ENCODE data around the gene KRTAP7-1.

DNA sequence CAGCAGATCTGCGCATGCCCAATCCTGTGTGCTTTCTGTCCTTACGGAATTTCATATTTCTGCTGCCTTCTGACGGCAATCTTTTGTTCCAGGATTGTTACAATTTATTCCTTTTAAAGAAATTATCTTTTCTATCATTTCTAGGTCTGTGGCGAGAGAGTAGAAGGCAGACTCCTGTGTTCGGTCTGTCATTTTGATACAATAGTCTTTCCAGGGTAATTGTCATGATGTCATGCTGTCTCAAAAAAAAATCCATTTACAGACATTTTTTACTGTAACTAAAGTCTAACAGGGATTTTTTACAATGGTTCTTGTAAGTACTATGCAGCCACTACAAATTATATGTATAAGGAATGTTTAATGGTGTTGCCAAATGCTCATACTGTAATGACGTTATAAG, 9.0 kb upstream of the KRTAP7-1 start:
- TF ChIP-seq, protein P1, sequence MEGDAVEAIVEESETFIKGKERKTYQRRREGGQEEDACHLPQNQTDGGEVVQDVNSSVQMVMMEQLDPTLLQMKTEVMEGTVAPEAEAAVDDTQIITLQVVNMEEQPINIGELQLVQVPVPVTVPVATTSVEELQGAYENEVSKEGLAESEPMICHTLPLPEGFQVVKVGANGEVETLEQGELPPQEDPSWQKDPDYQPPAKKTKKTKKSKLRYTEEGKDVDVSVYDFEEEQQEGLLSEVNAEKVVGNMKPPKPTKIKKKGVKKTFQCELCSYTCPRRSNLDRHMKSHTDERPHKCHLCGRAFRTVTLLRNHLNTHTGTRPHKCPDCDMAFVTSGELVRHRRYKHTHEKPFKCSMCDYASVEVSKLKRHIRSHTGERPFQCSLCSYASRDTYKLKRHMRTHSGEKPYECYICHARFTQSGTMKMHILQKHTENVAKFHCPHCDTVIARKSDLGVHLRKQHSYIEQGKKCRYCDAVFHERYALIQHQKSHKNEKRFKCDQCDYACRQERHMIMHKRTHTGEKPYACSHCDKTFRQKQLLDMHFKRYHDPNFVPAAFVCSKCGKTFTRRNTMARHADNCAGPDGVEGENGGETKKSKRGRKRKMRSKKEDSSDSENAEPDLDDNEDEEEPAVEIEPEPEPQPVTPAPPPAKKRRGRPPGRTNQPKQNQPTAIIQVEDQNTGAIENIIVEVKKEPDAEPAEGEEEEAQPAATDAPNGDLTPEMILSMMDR (IDR thresholded peaks at IDR 0.05), result no peak
- TF ChIP-seq POLR2A (IDR thresholded peaks at IDR 0.05), result no peak
